Measurements from ENCODE around the gene COQ3. TPM values are rescaled to one million over a fixed set of nuclear protein-coding genes. Genes with fewer than 3 reads are reported as not detected.

COQ3 gene
- total and polyA plus RNA-seq, 2 experiments from 2014 or later, result 5.9 to 8.2 TPM

GRCh38 chr6:99425647-99426450, 31.9 kb upstream of the COQ3 start:
- no peaks in the 10 kb centered on the region for H3K36me3 ChIP-seq (replicated peaks; ENCODE audit: insufficient read depth, low read depth)
- H4K20me1 ChIP-seq (ENCODE audit: insufficient read depth, poor library complexity, severe bottlenecking), result peaks cover 37% of the 10 kb centered on the region
- no peaks in the 10 kb centered on the region for H3K27me3 ChIP-seq
- peak; percentile 91 for DNase-seq (ENCODE audit: low spot score)
- H3K4me1 ChIP-seq (ENCODE audit: insufficient read depth), result peaks cover 21% of the 10 kb centered on the region
- H3K9me3 ChIP-seq (ENCODE audit: low read depth), result no peaks in the 10 kb centered on the region
- 3% methylated on average over 29 of the region's 29 CpGs for WGBS (ENCODE audit: low lambda C conversion rate, missing lambda C conversion rate)
- peak overlapping the region; percentile 99 for H3K27ac ChIP-seq
- peak overlapping the region; percentile 88 for H3K4me2 ChIP-seq
- H3K9me2 ChIP-seq (replicated peaks; ENCODE audit: insufficient read depth), result no peaks in the 10 kb centered on the region
- H2AFZ ChIP-seq, result peak overlapping the region; percentile 85
- H3K79me2 ChIP-seq, result peaks cover 59% of the 10 kb centered on the region
- TF ChIP-seq CTCF (IDR thresholded peaks at IDR 0.05; ENCODE audit: poor library complexity), result peak; percentile 59
- no peak for TF ChIP-seq EZH2 (IDR thresholded peaks at IDR 0.05; ENCODE audit: borderline replicate concordance)
- peak overlapping the region; percentile 66 for H3K4me3 ChIP-seq

- Histone ChIP-seq H4K20me1 (ENCODE audit: insufficient read depth, poor library complexity, severe bottlenecking) (peaks cover 45% of the 10 kb centered on the region), H3K36me3 (replicated peaks; ENCODE audit: insufficient read depth, low read depth) (no peaks in the 10 kb centered on the region), H3K79me2 (peaks cover 68% of the 10 kb centered on the region), H3K27me3 (no peaks in the 10 kb centered on the region), H3K9me3 (ENCODE audit: low read depth) (no peaks in the 10 kb centered on the region), H3K4me3 (peak within 1 kb of the TSS; percentile 86), H2AFZ (peak within 1 kb of the TSS; percentile 90), H3K27ac (peak within 1 kb of the TSS; percentile 99), H3K9me2 (replicated peaks; ENCODE audit: insufficient read depth) (no peaks in the 10 kb centered on the region), H3K4me1 (ENCODE audit: insufficient read depth) (peaks cover 21% of the 10 kb centered on the region), H3K4me2 (peak within 1 kb of the TSS; percentile 88)
- no peak for TF ChIP-seq EZH2phosphoT487 (IDR thresholded peaks at IDR 0.05; ENCODE audit: low read depth, severe bottlenecking, unreplicated experiment)
- no peak for TF ChIP-seq CTCF (IDR thresholded peaks at IDR 0.05; ENCODE audit: poor library complexity)
- no peak for TF ChIP-seq EZH2 (IDR thresholded peaks at IDR 0.05; ENCODE audit: borderline replicate concordance)
- DNase-seq (ENCODE audit: low spot score), result peak; percentile 97
- WGBS (ENCODE audit: low lambda C conversion rate, missing lambda C conversion rate), result 1% methylated on average over 53 of the region's 53 CpGs
Observed at GRCh38 chr6:99424761-99425646, 31.0 kb upstream of the COQ3 start, which contains the start of gene PNISR. TSS of gene PNISR (minus strand) at chr6:99425308. CDS start at chr6:99414659, 10,649 bp downstream.

GRCh38 chr6:99424022-99424421, 30.0 kb upstream of the COQ3 start:
- Histone ChIP-seq H3K27me3 (no peaks in the 10 kb centered on the region), H4K20me1 (ENCODE audit: insufficient read depth, poor library complexity, severe bottlenecking) (peaks cover 55% of the 10 kb centered on the region), H3K4me1 (ENCODE audit: insufficient read depth) (peaks cover 21% of the 10 kb centered on the region), H3K79me2 (peaks cover 77% of the 10 kb centered on the region), H3K9me2 (replicated peaks; ENCODE audit: insufficient read depth) (no peaks in the 10 kb centered on the region), H3K4me2 (peak overlapping the region; percentile 87), H3K36me3 (replicated peaks; ENCODE audit: insufficient read depth, low read depth) (no peaks in the 10 kb centered on the region), H3K27ac (peak overlapping the region; percentile 99), H2AFZ (no peak overlapping the region), H3K4me3 (peak overlapping the region; percentile 86), H3K9me3 (ENCODE audit: low read depth) (no peaks in the 10 kb centered on the region)
- TF ChIP-seq CTCF (IDR thresholded peaks at IDR 0.05; ENCODE audit: poor library complexity) (no peak), EZH2phosphoT487 (IDR thresholded peaks at IDR 0.05; ENCODE audit: low read depth, severe bottlenecking, unreplicated experiment) (no peak), EZH2 (IDR thresholded peaks at IDR 0.05; ENCODE audit: borderline replicate concordance) (no peak)
- 63% methylated on average over 5 of the region's 5 CpGs for WGBS (ENCODE audit: low lambda C conversion rate, missing lambda C conversion rate)
- no peak for DNase-seq (ENCODE audit: low spot score)

All from hepatocyte (in vitro differentiated cells).